Right lobe of liver (tissue), 6 donors: ENCODE measurements around the gene FADS3. TPM values are rescaled to one million over a fixed set of nuclear protein-coding genes. Genes with fewer than 3 reads are reported as not detected.
A peak's percentile ranks its signal among the peaks of the same experiment; 100 is the strongest.

Source experiments
- ATAC-seq, 4 donors: fragments of 200-7000 bp; cut with Tn5 transposase; one replicate each; pipeline ENCODE4 v1.9.1; 2020; ENCODE audit warnings: mild to moderate bottlenecking in 4 of 4, moderate library complexity in 4 of 4
- DNase-seq, 3 donors: peaks; one replicate each; pipeline ENCODE4 v3.0.0-alpha.2; 2020
- H3K27ac ChIP-seq, 3 donors: fragments of 200-600 bp; one replicate each; pipeline ENCODE4 v1.8.0; 2022
- H3K27me3 ChIP-seq, 2 donors: fragments of 200-600 bp; one replicate each; pipeline ENCODE4 v1.8.0; 2022
- H3K36me3 ChIP-seq, 4 donors: fragments of 200-600 bp; sonication (generic) in 1 of 4; one replicate each; pipeline versions ENCODE4 v1.5.1 to v1.8.0; 2017 to 2022; ENCODE audit warnings: control low read depth in 1 of 4
- H3K4me1 ChIP-seq, 4 donors: fragments of 200-600 bp; sonication (generic) in 1 of 4; one replicate each; pipeline versions ENCODE4 v1.5.1 to v1.8.0; 2017 to 2022; ENCODE audit warnings: control low read depth in 1 of 4
- H3K4me3 ChIP-seq, 3 donors: fragments of 200-600 bp; one replicate each; pipeline ENCODE4 v1.8.0; 2022
- H3K9me3 ChIP-seq, 4 donors: fragments of 200-600 bp; sonication (generic) in 1 of 4; one replicate each; pipeline versions ENCODE4 v1.5.1 to v1.8.0; 2017 to 2022; ENCODE audit warnings: control low read depth in 1 of 4
- CTCF ChIP-seq, 4 donors: fragments of 200-600 bp in 3 of 4; fragments of 450-650 bp in 1 of 4; IDR thresholded peaks; one replicate each; pipeline versions ENCODE4 v1.5.1 to v1.8.0; 2016 to 2022; ENCODE audit warnings: antibody characterized with exemption in 4 of 4, mild to moderate bottlenecking in 2 of 4
- POLR2A ChIP-seq: fragments of 450-650 bp; IDR thresholded peaks from one replicate; pipeline ENCODE4 v1.6.1; 2017; ENCODE audit warnings: antibody characterized with exemption, mild to moderate bottlenecking
- WGBS: methylation state at CpG from one replicate; pipeline ENCODE4 v1.1.6; 2018; ENCODE audit warnings: low coverage, low lambda C conversion rate; ENCODE audit not compliant: insufficient coverage; ENCODE audit errors: missing lambda C conversion rate; 5-methylcytosine and 5-hydroxymethylcytosine counted together
- intact Hi-C, 2 donors: fragments of 100-400 bp; cut with DNase I; formaldehyde crosslinking; loops; one replicate each; pipeline versions ENCODE4 v1.11.2 to v1.14.1; 2022
- total RNA-seq, 6 experiments: library from RNA; depleted of rRNA in 2 of 6; stranded (reverse); fragments of >200 nt in 2 of 6; fragmentation: NEBNext Ultra II Directional in 3 of 6; extraction: Animal tissue kit (Norgen Biotek cat#: 25700) in 3 of 6; gene quantifications; one replicate each; pipeline versions ENCODE4 v1.1.0 to v1.2.4, GENCODE V29; 2016 to 2023
- donor health status: DM: no; HTN: yes; CAD: no.
- donor health status: DM: no; HTN: no; CAD: no.
- donor health status: DM: no; HTN: no; CAD: no.
- donor health status: DM: no; HTN: yes; CAD: no.
- donor health status: DM: no; HTN: yes; CAD: no.

FADS3 gene
- total RNA-seq, 6 experiments from 2014 or later, result 13.0 to 69.8 (median 22.7) TPM

DNA sequence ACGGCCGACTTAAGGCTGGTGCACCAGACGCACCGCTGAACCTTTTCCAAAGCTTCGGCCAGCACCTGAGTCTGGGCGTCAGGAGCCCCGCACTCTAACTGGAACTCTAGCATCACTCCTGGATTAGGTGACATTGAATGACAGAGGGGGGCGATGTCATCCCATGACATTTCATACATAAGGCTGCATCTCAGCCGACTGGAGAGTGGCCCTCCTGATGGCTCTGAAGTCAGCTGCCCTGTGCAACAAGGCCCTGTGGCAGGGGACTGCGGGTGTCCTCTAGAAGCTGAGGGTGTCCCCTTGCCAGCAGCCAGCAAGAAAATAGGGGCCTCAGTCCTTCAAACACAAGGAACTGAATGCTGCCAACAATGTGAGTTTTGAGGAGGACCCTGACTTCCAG lies 10.1 kb upstream of the FADS3 start:
- no peak overlapping the region for H3K4me3 ChIP-seq
- no peak overlapping the region for H3K27ac ChIP-seq
- WGBS, result 42% methylated on average over 2 of the region's 10 CpGs
- TF ChIP-seq POLR2A (no peak), CTCF (IDR thresholded peaks at IDR 0.05) (no peak)
- no peak for ATAC-seq
- peaks cover 0 to 3% (median 0%) of the 10 kb centered on the region in 4 donors for H3K4me1 ChIP-seq
- DNase-seq, result no peak
- intact Hi-C loops, result loop anchor here in 1 of 2 donors (10.0 kb wide), 1 partner anchor 173 kb away; no protein-coding TSS in a partner anchor
- no peaks in the 10 kb centered on the region for H3K36me3 ChIP-seq
- no peaks in the 10 kb centered on the region for H3K9me3 ChIP-seq
- no peaks in the 10 kb centered on the region for H3K27me3 ChIP-seq

DNA sequence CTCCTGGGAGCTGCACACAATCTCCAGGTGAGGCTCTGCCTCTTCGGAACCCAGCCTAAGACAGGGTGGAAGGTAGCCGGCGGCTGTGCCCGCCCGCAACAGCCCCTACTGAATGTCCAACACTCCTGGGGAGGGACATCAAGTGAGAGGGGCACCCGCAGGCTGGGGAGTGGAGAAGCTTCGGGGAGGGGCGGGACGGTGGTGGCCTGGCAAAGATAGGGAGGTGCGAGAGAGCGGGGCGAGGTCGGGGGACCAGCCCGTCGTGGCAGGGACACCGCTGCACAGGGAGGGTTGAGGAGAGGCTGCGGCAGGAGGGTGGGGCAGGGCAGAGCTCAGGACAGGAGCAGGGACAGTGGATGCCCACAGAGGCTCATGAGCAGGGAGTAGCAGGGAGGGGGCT lies 8.9 kb upstream of the FADS3 start:
- WGBS, result 93% methylated on average over 15 of the region's 17 CpGs
- Histone ChIP-seq H3K9me3 (no peaks in the 10 kb centered on the region), H3K27me3 (no peaks in the 10 kb centered on the region), H3K36me3 (no peaks in the 10 kb centered on the region), H3K4me1 (peaks cover 0 to 3% (median 0%) of the 10 kb centered on the region in 4 donors), H3K4me3 (no peak overlapping the region), H3K27ac (no peak overlapping the region)
- TF ChIP-seq POLR2A (no peak), CTCF (IDR thresholded peaks at IDR 0.05) (no peak)
- no peak for DNase-seq
- ATAC-seq, result no peak
- intact Hi-C loops, result loop anchor here in 1 of 2 donors (10.0 kb wide), 1 partner anchor 175 kb away; no protein-coding TSS in a partner anchor

DNA sequence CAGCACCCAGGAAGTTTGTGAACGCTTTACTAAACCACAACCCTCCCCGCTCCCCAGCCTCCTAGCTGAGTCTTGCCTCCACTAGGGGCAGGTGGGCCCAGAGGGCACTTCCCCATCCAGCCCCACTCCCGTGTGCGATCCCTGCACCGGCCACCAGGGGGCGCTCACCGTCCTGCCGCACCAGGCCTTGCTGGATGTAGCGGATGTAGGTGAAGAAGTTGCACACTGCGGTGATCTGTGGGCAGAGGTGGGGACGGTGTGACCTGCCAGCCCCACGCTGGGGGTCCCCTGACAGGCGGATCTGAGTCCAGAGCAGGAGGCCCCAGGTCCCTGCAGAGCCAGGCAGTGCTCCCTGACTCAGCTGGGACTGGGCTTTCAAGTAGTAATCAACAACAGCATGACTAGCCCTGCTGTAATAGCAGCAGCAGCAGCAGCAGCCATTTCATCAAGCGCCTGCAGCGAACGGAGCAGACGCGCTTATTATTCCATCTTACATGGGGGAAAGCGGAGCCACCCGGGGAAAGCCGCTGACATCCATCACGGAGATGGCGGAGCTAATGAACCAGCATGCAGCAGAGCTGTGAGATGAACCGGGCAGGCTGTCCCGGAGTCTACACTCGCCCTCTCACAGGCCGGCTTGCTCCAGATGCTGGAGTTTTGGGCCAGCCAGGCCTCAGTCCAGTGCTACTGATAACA lies 7.9 kb upstream of the FADS3 start:
- Histone ChIP-seq H3K4me3 (no peak overlapping the region), H3K27ac (no peak overlapping the region), H3K27me3 (no peaks in the 10 kb centered on the region), H3K36me3 (no peaks in the 10 kb centered on the region), H3K9me3 (no peaks in the 10 kb centered on the region), H3K4me1 (peaks cover 0 to 3% (median 0%) of the 10 kb centered on the region in 4 donors)
- DNase-seq (peak; percentile 85 to 89 (median 85)), ATAC-seq (peak; percentile 80 to 91 (median 88))
- intact Hi-C loops, result loop anchor here (5.0 to 10.0 kb wide), 4 partner anchors 48 to 183 kb away; no protein-coding TSS in a partner anchor
- TF ChIP-seq CTCF (IDR thresholded peaks at IDR 0.05) (peak; percentile 99 to 100 (median 100)), POLR2A (no peak)
- WGBS, result 35% methylated on average over 9 of the region's 27 CpGs

GRCh38 chr11:61898247-61898582 lies 6.9 kb upstream of the FADS3 start:
- TF ChIP-seq CTCF (IDR thresholded peaks at IDR 0.05), result no peak
- TF ChIP-seq POLR2A, result no peak
- ATAC-seq (no peak), DNase-seq (no peak)
- Histone ChIP-seq H3K27me3 (no peaks in the 10 kb centered on the region), H3K4me3 (no peak overlapping the region), H3K27ac (no peak overlapping the region), H3K36me3 (no peaks in the 10 kb centered on the region), H3K9me3 (no peaks in the 10 kb centered on the region), H3K4me1 (peaks cover 0 to 3% (median 0%) of the 10 kb centered on the region in 4 donors)
- intact Hi-C loops, result loop anchor here (5.0 to 10.0 kb wide), 4 partner anchors 49 to 184 kb away; no protein-coding TSS in a partner anchor
- WGBS, result 40% methylated on average over 2 of the region's 9 CpGs
